BJ (cell line): ENCODE results near the gene FAM219A. TPM values are rescaled to one million over a fixed set of nuclear protein-coding genes. Genes with fewer than 3 reads are reported as not detected.

Source experiments
- CTCF ChIA-PET: fragments of 350-600 bp; formaldehyde crosslinking; extraction: SDS; loops from one replicate; lab custom pipeline; 2021; ENCODE audit warnings: antibody characterized with exemption, inconsistent platforms; lab: Yijun Ruan, JAX
- POLR2A ChIA-PET: fragments of 300-600 bp; sonication (Branson Sonifier 250); formaldehyde crosslinking; extraction: SDS; loops from one replicate; lab custom pipeline; 2021; ENCODE audit warnings: antibody characterized with exemption; lab: Charles Lee
- DNase-seq: peaks from one replicate; pipeline ENCODE4 v3.0.0-alpha.2; 2011; ENCODE audit warnings: low read depth
- H3K27me3 ChIP-seq: 2 replicates; pipeline ENCODE4 v1.6.0; 2011; ENCODE audit warnings: low read length; ENCODE audit not compliant: control insufficient read depth, insufficient read depth
- H3K36me3 ChIP-seq: 2 replicates; pipeline ENCODE4 v1.5.1; 2011; ENCODE audit warnings: low read length; ENCODE audit not compliant: control insufficient read depth, insufficient read depth
- H3K4me3 ChIP-seq: 2 replicates; pipeline ENCODE4 v1.5.1; 2011; ENCODE audit warnings: low read depth, mild to moderate bottlenecking, control low read depth, low read length
- polyA plus RNA-seq: library from polyadenylated mRNA; depleted of rRNA; stranded (reverse); fragments of >200 nt; gene quantifications from 2 replicates; pipeline ENCODE4 v1.2.3, GENCODE V29; 2011
- TF ChIP-seq, protein P1 (sequence below): IDR thresholded peaks from 2 replicates; pipeline ENCODE4 v1.5.1; 2011; ENCODE audit warnings: low read depth, mild to moderate bottlenecking, control low read depth, inconsistent platforms, low read length, moderate library complexity; ENCODE audit not compliant: insufficient read depth

The FAM219A gene
- polyA plus RNA-seq, 1 experiment, result 17.8 TPM

- Histone ChIP-seq H3K36me3 (no peaks in the 10 kb centered on the region), H3K27me3 (peaks cover 5% of the 10 kb centered on the region), H3K4me3 (no peak overlapping the region)
- ChIA-PET CTCF (interaction anchor here (1.1 to 1.7 kb wide), 3 partner anchors 9 to 90 kb away, joined by 3 to 5 read pairs (median 4); no protein-coding TSS in a partner anchor), POLR2A (interaction anchor here (0.5 kb wide), 1 partner anchor 31 kb away, joined by 3 read pairs; no protein-coding TSS in a partner anchor)
- DNase-seq, result no peak
- TF ChIP-seq, protein P1, sequence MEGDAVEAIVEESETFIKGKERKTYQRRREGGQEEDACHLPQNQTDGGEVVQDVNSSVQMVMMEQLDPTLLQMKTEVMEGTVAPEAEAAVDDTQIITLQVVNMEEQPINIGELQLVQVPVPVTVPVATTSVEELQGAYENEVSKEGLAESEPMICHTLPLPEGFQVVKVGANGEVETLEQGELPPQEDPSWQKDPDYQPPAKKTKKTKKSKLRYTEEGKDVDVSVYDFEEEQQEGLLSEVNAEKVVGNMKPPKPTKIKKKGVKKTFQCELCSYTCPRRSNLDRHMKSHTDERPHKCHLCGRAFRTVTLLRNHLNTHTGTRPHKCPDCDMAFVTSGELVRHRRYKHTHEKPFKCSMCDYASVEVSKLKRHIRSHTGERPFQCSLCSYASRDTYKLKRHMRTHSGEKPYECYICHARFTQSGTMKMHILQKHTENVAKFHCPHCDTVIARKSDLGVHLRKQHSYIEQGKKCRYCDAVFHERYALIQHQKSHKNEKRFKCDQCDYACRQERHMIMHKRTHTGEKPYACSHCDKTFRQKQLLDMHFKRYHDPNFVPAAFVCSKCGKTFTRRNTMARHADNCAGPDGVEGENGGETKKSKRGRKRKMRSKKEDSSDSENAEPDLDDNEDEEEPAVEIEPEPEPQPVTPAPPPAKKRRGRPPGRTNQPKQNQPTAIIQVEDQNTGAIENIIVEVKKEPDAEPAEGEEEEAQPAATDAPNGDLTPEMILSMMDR, result no peak
Measured at GRCh38 chr9:34493972-34494535, 35.7 kb upstream of the FAM219A start.

GRCh38 chr9:34492051-34492450 lies 33.7 kb upstream of the FAM219A start:
- no peak overlapping the region for H3K4me3 ChIP-seq
- DNase-seq, result no peak
- H3K36me3 ChIP-seq, result no peaks in the 10 kb centered on the region
- H3K27me3 ChIP-seq, result peaks cover 3% of the 10 kb centered on the region; the same call in 1 of the 2 replicates
- TF ChIP-seq, protein P1, result no peak
- ChIA-PET CTCF (interaction anchor here (1.3 to 3.5 kb wide), 2 partner anchors 9 to 99 kb away, joined by 3 to 20 read pairs; no protein-coding TSS in a partner anchor), POLR2A (no interaction called here)

GRCh38 chr9:34491596-34491995 lies 33.2 kb upstream of the FAM219A start:
- Histone ChIP-seq H3K4me3 (no peak overlapping the region), H3K36me3 (no peaks in the 10 kb centered on the region), H3K27me3 (peaks cover 3% of the 10 kb centered on the region; the same call in 1 of the 2 replicates)
- TF ChIP-seq, protein P1, result no peak
- ChIA-PET CTCF (interaction anchor here (0.7 to 3.5 kb wide), 3 partner anchors 9 to 100 kb away, joined by 3 to 20 read pairs (median 3); no protein-coding TSS in a partner anchor), POLR2A (no interaction called here)
- DNase-seq, result no peak

GRCh38 chr9:34490760-34491159 lies 32.4 kb upstream of the FAM219A start:
- DNase-seq, result no peak
- no peaks in the 10 kb centered on the region for H3K36me3 ChIP-seq
- TF ChIP-seq, protein P1, result no peak
- H3K4me3 ChIP-seq, result no peak overlapping the region
- peaks cover 3% of the 10 kb centered on the region; the same call in 1 of the 2 replicates for H3K27me3 ChIP-seq
- ChIA-PET CTCF (interaction anchor here (1.0 to 3.5 kb wide), 4 partner anchors 10 to 100 kb away, joined by 3 to 20 read pairs (median 3); no protein-coding TSS in a partner anchor), POLR2A (no interaction called here)

- DNase-seq, result no peak
- ChIA-PET POLR2A (no interaction called here), CTCF (interaction anchor here (1.0 to 3.5 kb wide), 6 partner anchors 10 to 101 kb away, joined by 3 to 20 read pairs (median 4); no protein-coding TSS in a partner anchor)
- Histone ChIP-seq H3K36me3 (no peaks in the 10 kb centered on the region), H3K4me3 (no peak overlapping the region), H3K27me3 (peaks cover 3% of the 10 kb centered on the region; the same call in 1 of the 2 replicates)
- TF ChIP-seq, protein P1, result no peak
Measured at GRCh38 chr9:34490360-34490759, 32.0 kb upstream of the FAM219A start.
